Erythroblast (primary cell): ENCODE data around the gene RAD51B.

Experiments used
- GATA1 ChIP-seq: IDR thresholded peaks from 2 replicates; pipeline ENCODE4 v1.6.1; 2011; ENCODE audit warnings: low read depth, mild to moderate bottlenecking, control low read depth, low read length, moderate library complexity
- POLR2A ChIP-seq: IDR thresholded peaks from 2 replicates; pipeline ENCODE4 v1.6.1; 2011; ENCODE audit warnings: mild to moderate bottlenecking, low read length

GRCh38 chr14:68395604-68396003, 576.0 kb downstream of the RAD51B start:
- TF ChIP-seq POLR2A (no peak), GATA1 (no peak)
